Neuronal stem cell (in vitro differentiated cells): Measurements from ENCODE around the gene OTOP2.

ENCODE experiments used
- DNase-seq: peaks from one replicate; pipeline ENCODE4 v3.0.0-alpha.2; 2013; ENCODE audit warnings: low spot score
- H2AFZ ChIP-seq: one replicate; pipeline ENCODE4 v1.6.1; 2013; ENCODE audit warnings: mild to moderate bottlenecking, low read length, inconsistent platforms
- H2AK5ac ChIP-seq: 2 replicates; pipeline ENCODE4 v1.6.1; 2013; ENCODE audit warnings: low read depth, mild to moderate bottlenecking, inconsistent platforms, low read length, moderate library complexity, mixed read lengths
- H2BK120ac ChIP-seq: 2 replicates; pipeline ENCODE4 v1.6.1; 2013; ENCODE audit warnings: low read depth, mild to moderate bottlenecking, inconsistent platforms, low read length, moderate library complexity, mixed read lengths
- H2BK12ac ChIP-seq: one replicate; pipeline ENCODE4 v1.6.1; 2013; ENCODE audit warnings: low read length, inconsistent platforms
- H2BK15ac ChIP-seq: 2 replicates; pipeline ENCODE4 v1.6.1; 2013; ENCODE audit warnings: mild to moderate bottlenecking, low read length, inconsistent platforms, mixed read lengths
- H2BK5ac ChIP-seq: one replicate; pipeline ENCODE4 v1.6.1; 2013; ENCODE audit warnings: inconsistent platforms, mild to moderate bottlenecking, low read length, moderate library complexity
- H3K14ac ChIP-seq: one replicate; pipeline ENCODE4 v1.6.1; 2013; ENCODE audit warnings: low read length, inconsistent platforms
- H3K18ac ChIP-seq: 2 replicates; pipeline ENCODE4 v1.6.1; 2013; ENCODE audit warnings: low read length, inconsistent platforms
- H3K23ac ChIP-seq: 2 replicates; pipeline ENCODE4 v1.6.1; 2013; ENCODE audit warnings: low read depth, mild to moderate bottlenecking, mixed read lengths, low read length, inconsistent platforms; ENCODE audit not compliant: poor library complexity
- H3K27ac ChIP-seq: replicated peaks from 3 replicates; pipeline ENCODE4 v1.5.1; 2013; ENCODE audit warnings: low read length, inconsistent platforms
- H3K27me3 ChIP-seq, 3 experiments: 2 replicates each; pipeline ENCODE4 v1.6.1; 2013; ENCODE audit warnings: low read length in 3 of 3, mild to moderate bottlenecking in 2 of 3, inconsistent platforms in 1 of 3, low read depth in 1 of 3, mixed read lengths in 1 of 3, moderate library complexity in 1 of 3; ENCODE audit not compliant: control insufficient read depth in 3 of 3, insufficient read depth in 3 of 3
- H3K36me3 ChIP-seq, 2 donors: replicated peaks in 1 of 2; 2 replicates each; pipeline ENCODE4 v1.6.1; 2013; ENCODE audit warnings: low read length in 2 of 2; ENCODE audit not compliant: control insufficient read depth in 2 of 2, insufficient read depth in 2 of 2
- H3K4ac ChIP-seq: 2 replicates; pipeline ENCODE4 v1.6.1; 2013; ENCODE audit warnings: inconsistent platforms, mild to moderate bottlenecking, low read length, moderate library complexity
- H3K4me1 ChIP-seq, 2 donors: 1 replicate in 1 of 2; 2 replicates in 1 of 2; pipeline ENCODE4 v1.6.1; 2013; ENCODE audit warnings: low read length in 2 of 2, low read depth in 1 of 2; ENCODE audit not compliant: control insufficient read depth in 2 of 2, insufficient read depth in 1 of 2
- H3K4me2 ChIP-seq: one replicate; pipeline ENCODE4 v1.6.1; 2013; ENCODE audit warnings: mild to moderate bottlenecking, low read length, inconsistent platforms; ENCODE audit not compliant: insufficient read depth, poor library complexity, severe bottlenecking
- H3K4me3 ChIP-seq, 2 donors: 2 replicates each; pipeline ENCODE4 v1.5.1; 2013; ENCODE audit warnings: low read length in 2 of 2, mild to moderate bottlenecking in 2 of 2, inconsistent platforms in 1 of 2, moderate library complexity in 1 of 2
- H3K79me1 ChIP-seq: one replicate; pipeline ENCODE4 v1.6.1; 2013; ENCODE audit warnings: low read depth, mild to moderate bottlenecking, inconsistent platforms, low read length, moderate library complexity
- H3K9ac ChIP-seq: one replicate; pipeline ENCODE4 v1.6.1; 2013; ENCODE audit warnings: mild to moderate bottlenecking, low read depth, low read length, inconsistent platforms; ENCODE audit not compliant: poor library complexity
- H3K9me3 ChIP-seq, 2 donors: replicated peaks in 1 of 2; 2 replicates each; pipeline versions ENCODE3 to v1.6.1; 2013; ENCODE audit warnings: low read length in 2 of 2, mild to moderate bottlenecking in 2 of 2, inconsistent platforms in 1 of 2, low read depth in 1 of 2, mixed read lengths in 1 of 2, moderate library complexity in 1 of 2; ENCODE audit not compliant: control insufficient read depth in 2 of 2, insufficient read depth in 1 of 2
- H4K8ac ChIP-seq: one replicate; pipeline ENCODE4 v1.6.1; 2013; ENCODE audit warnings: low read depth, mild to moderate bottlenecking, inconsistent platforms, low read length, moderate library complexity
- H4K91ac ChIP-seq: one replicate; pipeline ENCODE4 v1.6.1; 2013; ENCODE audit warnings: low read length, low read depth, mild to moderate bottlenecking, inconsistent platforms; ENCODE audit not compliant: poor library complexity
- WGBS, 2 donors: extraction: QIAGEN DNeasy Blood & Tissue Kit; methylation state at CpG; one replicate each; pipeline ENCODE4 v1.1.7; 2013; ENCODE audit warnings: missing lambda C conversion rate in 2 of 2, mixed read lengths in 1 of 2; ENCODE audit not compliant: insufficient read length in 2 of 2, insufficient replicate concordance in 1 of 2; ENCODE audit errors: extremely low coverage in 2 of 2; 5-methylcytosine and 5-hydroxymethylcytosine counted together

OTOP2 gene

GRCh38 chr17:74893936-74894671 lies 30.0 kb upstream of the OTOP2 start:
- H2AK5ac ChIP-seq: no peak overlapping the region
- H3K36me3 ChIP-seq: no peaks in the 10 kb centered on the region
- H3K9me3 ChIP-seq: no peaks in the 10 kb centered on the region
- no peak overlapping the region for H3K23ac ChIP-seq
- H3K27me3 ChIP-seq: peaks cover 16 to 90% (median 46%) of the 10 kb centered on the region in 3 experiments
- peak overlapping the region; percentile 10 for H3K14ac ChIP-seq
- H3K4ac ChIP-seq: no peak overlapping the region
- no CpG with 5 or more reads among the region's 22 CpGs for WGBS, 2 donors
- no peak overlapping the region for H2AFZ ChIP-seq
- H4K8ac ChIP-seq: no peak overlapping the region
- no peak overlapping the region for H3K27ac ChIP-seq
- H2BK12ac ChIP-seq: no peak overlapping the region
- H3K79me1 ChIP-seq: no peaks in the 10 kb centered on the region
- DNase-seq: no peak
- H3K4me3 ChIP-seq: no peak overlapping the region
- peak overlapping the region; percentile 86 for H3K4me2 ChIP-seq
- no peak overlapping the region for H2BK120ac ChIP-seq
- peaks cover 0 to 5% of the 10 kb centered on the region in 2 donors for H3K4me1 ChIP-seq
- no peak overlapping the region for H3K9ac ChIP-seq
- H4K91ac ChIP-seq: no peak overlapping the region
- H3K18ac ChIP-seq: peak overlapping the region; percentile 5
- no peak overlapping the region for H2BK15ac ChIP-seq
- H2BK5ac ChIP-seq: no peak overlapping the region

GRCh38 chr17:74898376-74898946 lies 25.6 kb upstream of the OTOP2 start:
- Histone ChIP-seq H2BK5ac (no peak overlapping the region), H3K14ac (no peak overlapping the region), H3K18ac (no peak overlapping the region), H3K4me1 (peaks cover 0 to 3% of the 10 kb centered on the region in 2 donors), H3K27me3 (peaks cover 7 to 79% (median 28%) of the 10 kb centered on the region in 3 experiments), H3K36me3 (no peaks in the 10 kb centered on the region), H3K9me3 (no peaks in the 10 kb centered on the region), H4K91ac (no peak overlapping the region), H3K4ac (no peak overlapping the region), H2AFZ (no peak overlapping the region), H2BK15ac (no peak overlapping the region), H3K23ac (no peak overlapping the region), H3K4me3 (no peak overlapping the region), H4K8ac (no peak overlapping the region), H3K4me2 (no peak overlapping the region), H3K27ac (no peak overlapping the region), H2BK12ac (no peak overlapping the region), H2AK5ac (peak overlapping the region; percentile 14), H2BK120ac (no peak overlapping the region), H3K79me1 (no peaks in the 10 kb centered on the region), H3K9ac (peak overlapping the region; percentile 30)
- DNase-seq: no peak
- WGBS, 2 donors: no CpG with 5 or more reads among the region's 11 CpGs

GRCh38 chr17:74900208-74900607 lies 23.9 kb upstream of the OTOP2 start:
- H3K14ac ChIP-seq: no peak overlapping the region
- no peak overlapping the region for H2BK5ac ChIP-seq

GRCh38 chr17:74901353-74902135 lies 22.5 kb upstream of the OTOP2 start:
- Histone ChIP-seq H3K36me3 (no peaks in the 10 kb centered on the region), H3K4me2 (no peak overlapping the region), H3K23ac (no peak overlapping the region), H3K27me3 (peaks cover 0 to 49% (median 6%) of the 10 kb centered on the region in 3 experiments), H2AFZ (no peak overlapping the region), H3K27ac (no peak overlapping the region), H3K18ac (no peak overlapping the region), H3K14ac (no peak overlapping the region), H2AK5ac (no peak overlapping the region), H3K9ac (no peak overlapping the region), H4K91ac (no peak overlapping the region), H3K4ac (no peak overlapping the region), H2BK120ac (no peak overlapping the region), H2BK5ac (no peak overlapping the region), H2BK15ac (no peak overlapping the region), H3K4me1 (no peaks in the 10 kb centered on the region), H2BK12ac (no peak overlapping the region), H3K79me1 (no peaks in the 10 kb centered on the region), H4K8ac (no peak overlapping the region), H3K9me3 (no peaks in the 10 kb centered on the region), H3K4me3 (no peak overlapping the region)
- DNase-seq: no peak
- no CpG with 5 or more reads among the region's 14 CpGs for WGBS, 2 donors

More at GRCh38 chr17:74900208-74900607, 23.9 kb upstream of the OTOP2 start:
- H3K27ac ChIP-seq: no peak overlapping the region
- H3K4ac ChIP-seq: no peak overlapping the region
- no peak overlapping the region for H3K18ac ChIP-seq
- WGBS, 2 donors: no CpG with 5 or more reads among the region's 8 CpGs
- H3K79me1 ChIP-seq: no peaks in the 10 kb centered on the region
- H3K4me2 ChIP-seq: no peak overlapping the region
- H3K27me3 ChIP-seq: peaks cover 0 to 62% (median 13%) of the 10 kb centered on the region in 3 experiments
- H3K23ac ChIP-seq: no peak overlapping the region
- H2AFZ ChIP-seq: no peak overlapping the region
- no peak overlapping the region for H4K91ac ChIP-seq
- no peaks in the 10 kb centered on the region for H3K4me1 ChIP-seq
- DNase-seq: no peak
- no peak overlapping the region for H3K4me3 ChIP-seq
- H2AK5ac ChIP-seq: no peak overlapping the region
- no peak overlapping the region for H2BK120ac ChIP-seq
- no peak overlapping the region for H3K9ac ChIP-seq
- H2BK12ac ChIP-seq: no peak overlapping the region
- no peaks in the 10 kb centered on the region for H3K36me3 ChIP-seq
- H3K9me3 ChIP-seq: no peaks in the 10 kb centered on the region
- H2BK15ac ChIP-seq: no peak overlapping the region
- no peak overlapping the region for H4K8ac ChIP-seq
